WTC11 (cell line): Measurements from ENCODE around the gene IL17RB. TPM values are rescaled to one million over a fixed set of nuclear protein-coding genes. Genes with fewer than 3 reads are reported as not detected.
A peak's percentile ranks its signal among the peaks of the same experiment; 100 is the strongest.

ENCODE experiments used
- ATAC-seq: fragments of 200-7000 bp; cut with Tn5 transposase; 2 replicates; pipeline ENCODE4 v1.10.0; 2021; ENCODE audit warnings: mild to moderate bottlenecking, moderate library complexity
- CTCF ChIA-PET: fragments of 300-600 bp; sonication (Branson Sonifier 250); formaldehyde crosslinking; loops from one replicate; lab custom pipeline; 2021; ENCODE audit warnings: antibody characterized with exemption; lab: Charles Lee
- POLR2A ChIA-PET: fragments of 350-600 bp; sonication (Branson Sonifier 250); formaldehyde crosslinking; loops from one replicate; lab custom pipeline; 2021; ENCODE audit warnings: antibody characterized with exemption; lab: Charles Lee
- DNase-seq: peaks from one replicate; pipeline ENCODE4 v3.0.0; 2021; ENCODE audit warnings: low spot score
- H3K27ac Mint-ChIP-seq: 2 replicates; pipeline ENCODE4 v1.8.0; 2021; ENCODE audit warnings: mixed read lengths
- H3K27me3 Mint-ChIP-seq: 2 replicates; pipeline ENCODE4 v1.8.0; 2021; ENCODE audit warnings: low read depth, mild to moderate bottlenecking, moderate library complexity, mixed read lengths
- H3K36me3 Mint-ChIP-seq: 2 replicates; pipeline ENCODE4 v1.8.0; 2021; ENCODE audit warnings: mixed read lengths
- H3K4me1 Mint-ChIP-seq: 2 replicates; pipeline ENCODE4 v1.8.0; 2022; ENCODE audit warnings: mixed read lengths
- H3K4me3 Mint-ChIP-seq: 2 replicates; pipeline ENCODE4 v1.8.0; 2021; ENCODE audit warnings: mild to moderate bottlenecking, moderate library complexity, mixed read lengths
- H3K9me3 Mint-ChIP-seq: 2 replicates; pipeline ENCODE4 v1.8.0; 2021; ENCODE audit warnings: mixed read lengths
- KAT7 ChIP-seq: sonication (generic); formaldehyde crosslinking; IDR thresholded peaks from 2 replicates; pipeline ENCODE4 v1.8.1; 2023; ENCODE audit warnings: missing genetic modification reagents, mild to moderate bottlenecking, borderline replicate concordance
- MAX ChIP-seq: sonication (generic); formaldehyde crosslinking; IDR thresholded peaks from 2 replicates; pipeline ENCODE4 v1.8.0; 2022; ENCODE audit warnings: mild to moderate bottlenecking, missing genetic modification reagents
- PRDM15 ChIP-seq: sonication (generic); formaldehyde crosslinking; IDR thresholded peaks from 2 replicates; pipeline ENCODE4 v1.8.0; 2022; ENCODE audit warnings: missing genetic modification reagents
- SP1 ChIP-seq: sonication (generic); formaldehyde crosslinking; conservative IDR thresholded peaks from 2 replicates; pipeline ENCODE4 v1.8.1; 2022; ENCODE audit warnings: missing genetic modification reagents
- TEAD1 ChIP-seq: sonication (generic); formaldehyde crosslinking; IDR thresholded peaks from 2 replicates; pipeline ENCODE4 v1.8.0; 2022; ENCODE audit warnings: mild to moderate bottlenecking, missing genetic modification reagents
- ZMAT4 ChIP-seq: fragments of 250-450 bp; sonication (Bioruptor Pico); IDR thresholded peaks from 2 replicates; pipeline ENCODE4 v1.9.0; 2021; ENCODE audit warnings: mild to moderate bottlenecking
- ZNF281 ChIP-seq: sonication (generic); formaldehyde crosslinking; IDR thresholded peaks from 2 replicates; pipeline ENCODE4 v1.8.0; 2023; ENCODE audit warnings: mild to moderate bottlenecking, missing genetic modification reagents
- ZNF532 ChIP-seq: fragments of 250-450 bp; sonication (Bioruptor Pico); IDR thresholded peaks from 2 replicates; pipeline ENCODE4 v1.9.0; 2021; ENCODE audit warnings: mild to moderate bottlenecking, borderline replicate concordance
- ZNF671 ChIP-seq: fragments of 250-450 bp; sonication (Bioruptor Pico); IDR thresholded peaks from 2 replicates; pipeline ENCODE4 v1.8.0; 2021; ENCODE audit warnings: mild to moderate bottlenecking
- total RNA-seq: library from RNA; stranded (reverse); gene quantifications from 3 replicates; pipeline ENCODE4 v1.2.3, GENCODE V29; 2021

IL17RB gene
- total RNA-seq, 1 experiment from 2014 or later: 5.6 TPM

GRCh38 chr3:53836084-53836872 lies 10.1 kb upstream of the IL17RB start:
- POLR2A ChIA-PET: no interaction called here
- Mint-ChIP-seq H3K27me3 (no peaks in the 10 kb centered on the region), H3K4me1 (no peaks in the 10 kb centered on the region), H3K36me3 (peaks cover 2% of the 10 kb centered on the region; the same call in 1 of the 2 replicates), H3K9me3 (no peaks in the 10 kb centered on the region), H3K4me3 (no peak overlapping the region)
- DNase-seq (no peak), ATAC-seq (no peak)
- CTCF ChIA-PET: interaction anchor here (0.7 kb wide), 1 partner anchor 9 kb away, joined by 3 read pairs; no protein-coding TSS in a partner anchor
- TF ChIP-seq ZNF281 (CRISPR knock-in tag): no peak
- no peak for TF ChIP-seq MAX (CRISPR knock-in tag)
- TF ChIP-seq TEAD1 (CRISPR knock-in tag): no peak
- no peak for TF ChIP-seq ZMAT4
- no peak for TF ChIP-seq ZNF671 (CRISPR knock-in tag)
- no peak for TF ChIP-seq ZNF532 (CRISPR knock-in tag)
- TF ChIP-seq, all 79 proteins: peak for 0
- H3K27ac Mint-ChIP-seq: no peak overlapping the region

GRCh38 chr3:53837331-53837730 lies 9.0 kb upstream of the IL17RB start:
- CTCF ChIA-PET: no interaction called here
- no peaks in the 10 kb centered on the region for H3K27me3 Mint-ChIP-seq
- peaks cover 2% of the 10 kb centered on the region; the same call in 1 of the 2 replicates for H3K36me3 Mint-ChIP-seq
- ATAC-seq (no peak), DNase-seq (no peak)
- H3K4me3 Mint-ChIP-seq: no peak overlapping the region
- peaks cover 3% of the 10 kb centered on the region for H3K4me1 Mint-ChIP-seq
- TF ChIP-seq SP1 (CRISPR knock-in tag) (no peak), PRDM15 (CRISPR knock-in tag) (peak; percentile 43; the same call in 1 of the 2 replicates), KAT7 (CRISPR knock-in tag) (no peak)
- POLR2A ChIA-PET: interaction anchor here (0.7 kb wide), 1 partner anchor 37 kb away, joined by 4 read pairs; no protein-coding TSS in a partner anchor
- H3K27ac Mint-ChIP-seq: no peak overlapping the region
- no peaks in the 10 kb centered on the region for H3K9me3 Mint-ChIP-seq
